WTC11 (cell line): ENCODE measurements around the gene RAPGEF3.

Experiments used
- GRHL2 ChIP-seq: fragments of 250-450 bp; sonication (Bioruptor Pico); IDR thresholded peaks from 2 replicates; pipeline ENCODE4 v1.8.0; 2022; ENCODE audit warnings: mild to moderate bottlenecking, moderate library complexity; ENCODE audit not compliant: insufficient replicate concordance, severe bottlenecking
- ZNF232 ChIP-seq: sonication (generic); formaldehyde crosslinking; IDR thresholded peaks from 2 replicates; pipeline ENCODE4 v1.8.0; 2022; ENCODE audit warnings: mild to moderate bottlenecking, missing genetic modification reagents
- TF ChIP-seq, protein P1 (sequence below): fragments of 200-600 bp; IDR thresholded peaks from 2 replicates; pipeline ENCODE4 v1.8.0; 2022; ENCODE audit warnings: antibody characterized with exemption
- TF ChIP-seq, protein P2 (sequence below): sonication (generic); formaldehyde crosslinking; IDR thresholded peaks from 2 replicates; pipeline ENCODE4 v1.8.1; 2022; ENCODE audit warnings: low read depth, missing genetic modification reagents, borderline replicate concordance
- TF ChIP-seq, protein P3 (sequence below): sonication (generic); formaldehyde crosslinking; IDR thresholded peaks from 2 replicates; pipeline ENCODE4 v1.8.1; 2023; ENCODE audit warnings: mild to moderate bottlenecking, moderate library complexity, missing genetic modification reagents
- TF ChIP-seq, protein P4 (sequence below): sonication (generic); formaldehyde crosslinking; IDR thresholded peaks from 2 replicates; pipeline ENCODE4 v1.8.0; 2022; ENCODE audit warnings: missing genetic modification reagents
- TF ChIP-seq, protein P5 (sequence below): sonication (generic); formaldehyde crosslinking; IDR thresholded peaks from 2 replicates; pipeline ENCODE4 v1.8.1; 2023; ENCODE audit warnings: mild to moderate bottlenecking, missing genetic modification reagents, moderate library complexity
- TF ChIP-seq, protein P6 (sequence below): sonication (generic); formaldehyde crosslinking; IDR thresholded peaks from 2 replicates; pipeline ENCODE4 v1.8.0; 2022; ENCODE audit warnings: mild to moderate bottlenecking, missing genetic modification reagents

DNA sequence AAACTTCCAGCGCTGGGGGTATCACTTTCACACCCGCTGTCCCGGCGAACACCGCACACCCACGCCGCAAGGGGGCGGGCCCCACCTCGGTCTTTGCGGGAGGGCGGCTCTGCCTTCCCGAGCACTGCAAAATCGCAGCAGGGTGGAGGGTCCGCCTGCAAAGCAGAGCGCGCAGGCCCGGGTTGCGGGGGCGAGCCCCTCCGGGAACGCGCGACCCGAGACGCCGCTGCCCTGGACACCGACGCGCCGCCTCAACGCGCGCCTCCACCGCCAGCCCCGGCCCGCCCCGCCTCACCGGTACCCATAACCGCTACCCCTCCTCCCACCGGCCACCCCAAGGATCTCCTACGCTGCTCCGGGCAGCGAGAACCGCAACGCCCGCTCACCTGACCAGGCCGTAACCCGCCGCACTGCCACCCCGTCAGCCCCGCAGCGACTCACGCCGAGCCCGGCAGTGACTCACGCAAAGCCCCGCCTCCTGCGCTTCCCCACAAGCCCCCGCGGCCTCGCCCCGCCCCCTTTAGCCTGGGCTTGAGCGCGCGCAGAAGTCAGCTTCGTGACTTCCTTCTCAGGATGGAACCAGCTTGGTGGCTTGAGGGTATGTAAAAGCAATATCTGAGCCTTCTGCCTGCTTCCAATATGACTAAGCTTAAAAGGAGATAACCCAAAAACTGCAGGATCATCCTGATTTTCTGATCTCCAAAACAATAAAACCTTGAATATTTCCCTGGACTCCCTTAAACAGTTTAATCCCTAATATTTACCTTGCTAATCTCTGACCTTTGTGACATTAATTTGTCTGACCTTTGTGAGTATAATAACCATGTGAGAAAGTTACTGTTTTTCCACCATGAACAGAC is 52.9 kb downstream of the RAPGEF3 start, which contains the start of gene RPAP3:
- TF ChIP-seq ZNF232 (CRISPR knock-in tag) = no peak
- TF ChIP-seq, protein P1, sequence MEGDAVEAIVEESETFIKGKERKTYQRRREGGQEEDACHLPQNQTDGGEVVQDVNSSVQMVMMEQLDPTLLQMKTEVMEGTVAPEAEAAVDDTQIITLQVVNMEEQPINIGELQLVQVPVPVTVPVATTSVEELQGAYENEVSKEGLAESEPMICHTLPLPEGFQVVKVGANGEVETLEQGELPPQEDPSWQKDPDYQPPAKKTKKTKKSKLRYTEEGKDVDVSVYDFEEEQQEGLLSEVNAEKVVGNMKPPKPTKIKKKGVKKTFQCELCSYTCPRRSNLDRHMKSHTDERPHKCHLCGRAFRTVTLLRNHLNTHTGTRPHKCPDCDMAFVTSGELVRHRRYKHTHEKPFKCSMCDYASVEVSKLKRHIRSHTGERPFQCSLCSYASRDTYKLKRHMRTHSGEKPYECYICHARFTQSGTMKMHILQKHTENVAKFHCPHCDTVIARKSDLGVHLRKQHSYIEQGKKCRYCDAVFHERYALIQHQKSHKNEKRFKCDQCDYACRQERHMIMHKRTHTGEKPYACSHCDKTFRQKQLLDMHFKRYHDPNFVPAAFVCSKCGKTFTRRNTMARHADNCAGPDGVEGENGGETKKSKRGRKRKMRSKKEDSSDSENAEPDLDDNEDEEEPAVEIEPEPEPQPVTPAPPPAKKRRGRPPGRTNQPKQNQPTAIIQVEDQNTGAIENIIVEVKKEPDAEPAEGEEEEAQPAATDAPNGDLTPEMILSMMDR = peak; percentile 50
- TF ChIP-seq, protein P2, sequence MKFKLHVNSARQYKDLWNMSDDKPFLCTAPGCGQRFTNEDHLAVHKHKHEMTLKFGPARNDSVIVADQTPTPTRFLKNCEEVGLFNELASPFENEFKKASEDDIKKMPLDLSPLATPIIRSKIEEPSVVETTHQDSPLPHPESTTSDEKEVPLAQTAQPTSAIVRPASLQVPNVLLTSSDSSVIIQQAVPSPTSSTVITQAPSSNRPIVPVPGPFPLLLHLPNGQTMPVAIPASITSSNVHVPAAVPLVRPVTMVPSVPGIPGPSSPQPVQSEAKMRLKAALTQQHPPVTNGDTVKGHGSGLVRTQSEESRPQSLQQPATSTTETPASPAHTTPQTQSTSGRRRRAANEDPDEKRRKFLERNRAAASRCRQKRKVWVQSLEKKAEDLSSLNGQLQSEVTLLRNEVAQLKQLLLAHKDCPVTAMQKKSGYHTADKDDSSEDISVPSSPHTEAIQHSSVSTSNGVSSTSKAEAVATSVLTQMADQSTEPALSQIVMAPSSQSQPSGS = no peak
- TF ChIP-seq, protein P3, sequence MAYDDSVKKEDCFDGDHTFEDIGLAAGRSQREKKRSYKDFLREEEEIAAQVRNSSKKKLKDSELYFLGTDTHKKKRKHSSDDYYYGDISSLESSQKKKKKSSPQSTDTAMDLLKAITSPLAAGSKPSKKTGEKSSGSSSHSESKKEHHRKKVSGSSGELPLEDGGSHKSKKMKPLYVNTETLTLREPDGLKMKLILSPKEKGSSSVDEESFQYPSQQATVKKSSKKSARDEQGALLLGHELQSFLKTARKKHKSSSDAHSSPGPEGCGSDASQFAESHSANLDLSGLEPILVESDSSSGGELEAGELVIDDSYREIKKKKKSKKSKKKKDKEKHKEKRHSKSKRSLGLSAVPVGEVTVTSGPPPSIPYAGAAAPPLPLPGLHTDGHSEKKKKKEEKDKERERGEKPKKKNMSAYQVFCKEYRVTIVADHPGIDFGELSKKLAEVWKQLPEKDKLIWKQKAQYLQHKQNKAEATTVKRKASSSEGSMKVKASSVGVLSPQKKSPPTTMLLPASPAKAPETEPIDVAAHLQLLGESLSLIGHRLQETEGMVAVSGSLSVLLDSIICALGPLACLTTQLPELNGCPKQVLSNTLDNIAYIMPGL (CRISPR knock-in tag) = peak; percentile 89; the same call in 1 of the 2 replicates
- TF ChIP-seq, protein P4, sequence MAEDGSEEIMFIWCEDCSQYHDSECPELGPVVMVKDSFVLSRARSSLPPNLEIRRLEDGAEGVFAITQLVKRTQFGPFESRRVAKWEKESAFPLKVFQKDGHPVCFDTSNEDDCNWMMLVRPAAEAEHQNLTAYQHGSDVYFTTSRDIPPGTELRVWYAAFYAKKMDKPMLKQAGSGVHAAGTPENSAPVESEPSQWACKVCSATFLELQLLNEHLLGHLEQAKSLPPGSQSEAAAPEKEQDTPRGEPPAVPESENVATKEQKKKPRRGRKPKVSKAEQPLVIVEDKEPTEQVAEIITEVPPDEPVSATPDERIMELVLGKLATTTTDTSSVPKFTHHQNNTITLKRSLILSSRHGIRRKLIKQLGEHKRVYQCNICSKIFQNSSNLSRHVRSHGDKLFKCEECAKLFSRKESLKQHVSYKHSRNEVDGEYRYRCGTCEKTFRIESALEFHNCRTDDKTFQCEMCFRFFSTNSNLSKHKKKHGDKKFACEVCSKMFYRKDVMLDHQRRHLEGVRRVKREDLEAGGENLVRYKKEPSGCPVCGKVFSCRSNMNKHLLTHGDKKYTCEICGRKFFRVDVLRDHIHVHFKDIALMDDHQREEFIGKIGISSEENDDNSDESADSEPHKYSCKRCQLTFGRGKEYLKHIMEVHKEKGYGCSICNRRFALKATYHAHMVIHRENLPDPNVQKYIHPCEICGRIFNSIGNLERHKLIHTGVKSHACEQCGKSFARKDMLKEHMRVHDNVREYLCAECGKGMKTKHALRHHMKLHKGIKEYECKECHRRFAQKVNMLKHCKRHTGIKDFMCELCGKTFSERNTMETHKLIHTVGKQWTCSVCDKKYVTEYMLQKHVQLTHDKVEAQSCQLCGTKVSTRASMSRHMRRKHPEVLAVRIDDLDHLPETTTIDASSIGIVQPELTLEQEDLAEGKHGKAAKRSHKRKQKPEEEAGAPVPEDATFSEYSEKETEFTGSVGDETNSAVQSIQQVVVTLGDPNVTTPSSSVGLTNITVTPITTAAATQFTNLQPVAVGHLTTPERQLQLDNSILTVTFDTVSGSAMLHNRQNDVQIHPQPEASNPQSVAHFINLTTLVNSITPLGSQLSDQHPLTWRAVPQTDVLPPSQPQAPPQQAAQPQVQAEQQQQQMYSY (CRISPR knock-in tag) = no peak
- TF ChIP-seq, protein P5, sequence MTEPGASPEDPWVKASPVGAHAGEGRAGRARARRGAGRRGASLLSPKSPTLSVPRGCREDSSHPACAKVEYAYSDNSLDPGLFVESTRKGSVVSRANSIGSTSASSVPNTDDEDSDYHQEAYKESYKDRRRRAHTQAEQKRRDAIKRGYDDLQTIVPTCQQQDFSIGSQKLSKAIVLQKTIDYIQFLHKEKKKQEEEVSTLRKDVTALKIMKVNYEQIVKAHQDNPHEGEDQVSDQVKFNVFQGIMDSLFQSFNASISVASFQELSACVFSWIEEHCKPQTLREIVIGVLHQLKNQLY (CRISPR knock-in tag) = no peak
- no peak for TF ChIP-seq GRHL2 (CRISPR knock-in tag)
- TF ChIP-seq, protein P6, sequence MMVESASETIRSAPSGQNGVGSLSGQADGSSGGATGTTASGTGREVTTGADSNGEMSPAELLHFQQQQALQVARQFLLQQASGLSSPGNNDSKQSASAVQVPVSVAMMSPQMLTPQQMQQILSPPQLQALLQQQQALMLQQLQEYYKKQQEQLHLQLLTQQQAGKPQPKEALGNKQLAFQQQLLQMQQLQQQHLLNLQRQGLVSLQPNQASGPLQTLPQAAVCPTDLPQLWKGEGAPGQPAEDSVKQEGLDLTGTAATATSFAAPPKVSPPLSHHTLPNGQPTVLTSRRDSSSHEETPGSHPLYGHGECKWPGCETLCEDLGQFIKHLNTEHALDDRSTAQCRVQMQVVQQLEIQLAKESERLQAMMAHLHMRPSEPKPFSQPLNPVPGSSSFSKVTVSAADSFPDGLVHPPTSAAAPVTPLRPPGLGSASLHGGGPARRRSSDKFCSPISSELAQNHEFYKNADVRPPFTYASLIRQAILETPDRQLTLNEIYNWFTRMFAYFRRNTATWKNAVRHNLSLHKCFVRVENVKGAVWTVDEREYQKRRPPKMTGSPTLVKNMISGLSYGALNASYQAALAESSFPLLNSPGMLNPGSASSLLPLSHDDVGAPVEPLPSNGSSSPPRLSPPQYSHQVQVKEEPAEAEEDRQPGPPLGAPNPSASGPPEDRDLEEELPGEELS (CRISPR knock-in tag) = peak; percentile 48; the same call in 1 of the 2 replicates
